ENCODE data around the gene GTPBP6.
A peak's percentile ranks its signal among the peaks of the same experiment; 100 is the strongest.

Gene GTPBP6

GRCh38 chrX:262381-262909 lies 56.2 kb downstream of the GTPBP6 start:
- no peak overlapping the region for H3K4me3 ChIP-seq (IDR thresholded peaks at IDR 0.05; ENCODE audit: insufficient read depth, low read depth, low read length)
- no peak overlapping the region for H3K27ac ChIP-seq
- TF ChIP-seq CTCF (conservative IDR thresholded peaks at IDR 0.05; ENCODE audit: low read depth, low read length) = no peak
- no peaks in the 10 kb centered on the region for H3K36me3 ChIP-seq (ENCODE audit: insufficient read depth)
- no peaks in the 10 kb centered on the region for H4K20me1 ChIP-seq (ENCODE audit: insufficient read depth)
- H3K9ac ChIP-seq = no peak overlapping the region
- H3K4me1 ChIP-seq (ENCODE audit: low read depth, poor library complexity, severe bottlenecking) = no peaks in the 10 kb centered on the region
- no peak overlapping the region for H3K4me2 ChIP-seq
- H2AFZ ChIP-seq (ENCODE audit: low read depth) = no peak overlapping the region
- H3K79me2 ChIP-seq (ENCODE audit: insufficient read depth, low read depth) = no peaks in the 10 kb centered on the region
- H3K27me3 ChIP-seq (ENCODE audit: insufficient read depth, low read depth) = no peaks in the 10 kb centered on the region

GRCh38 chrX:261919-262352 lies 56.7 kb downstream of the GTPBP6 start:
- no peak for TF ChIP-seq CTCF (conservative IDR thresholded peaks at IDR 0.05; ENCODE audit: low read depth, low read length)
- Histone ChIP-seq H4K20me1 (ENCODE audit: insufficient read depth) (no peaks in the 10 kb centered on the region), H2AFZ (ENCODE audit: low read depth) (no peak overlapping the region), H3K9ac (no peak overlapping the region), H3K4me1 (ENCODE audit: low read depth, poor library complexity, severe bottlenecking) (no peaks in the 10 kb centered on the region), H3K79me2 (ENCODE audit: insufficient read depth, low read depth) (no peaks in the 10 kb centered on the region), H3K36me3 (ENCODE audit: insufficient read depth) (no peaks in the 10 kb centered on the region), H3K27ac (no peak overlapping the region), H3K4me3 (IDR thresholded peaks at IDR 0.05; ENCODE audit: insufficient read depth, low read depth, low read length) (no peak overlapping the region), H3K27me3 (ENCODE audit: insufficient read depth, low read depth) (no peaks in the 10 kb centered on the region), H3K4me2 (no peak overlapping the region)

- H4K20me1 ChIP-seq (ENCODE audit: insufficient read depth) = no peaks in the 10 kb centered on the region
- no peak overlapping the region for H3K27ac ChIP-seq
- no peaks in the 10 kb centered on the region for H3K36me3 ChIP-seq (ENCODE audit: insufficient read depth)
- no peaks in the 10 kb centered on the region for H3K79me2 ChIP-seq (ENCODE audit: insufficient read depth, low read depth)
- H2AFZ ChIP-seq (ENCODE audit: low read depth) = no peak overlapping the region
- no peaks in the 10 kb centered on the region for H3K27me3 ChIP-seq (ENCODE audit: insufficient read depth, low read depth)
- no peak overlapping the region for H3K9ac ChIP-seq
- no peak overlapping the region for H3K4me3 ChIP-seq (IDR thresholded peaks at IDR 0.05; ENCODE audit: insufficient read depth, low read depth, low read length)
- H3K4me2 ChIP-seq = no peak overlapping the region
- no peaks in the 10 kb centered on the region for H3K4me1 ChIP-seq (ENCODE audit: low read depth, poor library complexity, severe bottlenecking)
- no peak for TF ChIP-seq CTCF (conservative IDR thresholded peaks at IDR 0.05; ENCODE audit: low read depth, low read length)
Measured at GRCh38 chrX:261167-261918, 57.3 kb downstream of the GTPBP6 start.

GRCh38 chrX:259692-260355 lies 58.8 kb downstream of the GTPBP6 start:
- Histone ChIP-seq H3K4me2 (no peak overlapping the region), H3K27ac (peak overlapping the region; percentile 55; the same call in 1 of the 2 replicates), H3K27me3 (ENCODE audit: insufficient read depth, low read depth) (no peaks in the 10 kb centered on the region), H3K9ac (peak overlapping the region; percentile 27; the same call in 1 of the 2 replicates), H2AFZ (ENCODE audit: low read depth) (no peak overlapping the region), H3K4me3 (IDR thresholded peaks at IDR 0.05; ENCODE audit: insufficient read depth, low read depth, low read length) (no peak overlapping the region), H3K79me2 (ENCODE audit: insufficient read depth, low read depth) (no peaks in the 10 kb centered on the region), H4K20me1 (ENCODE audit: insufficient read depth) (no peaks in the 10 kb centered on the region), H3K36me3 (ENCODE audit: insufficient read depth) (no peaks in the 10 kb centered on the region), H3K4me1 (ENCODE audit: low read depth, poor library complexity, severe bottlenecking) (no peaks in the 10 kb centered on the region)
- no peak for TF ChIP-seq CTCF (conservative IDR thresholded peaks at IDR 0.05; ENCODE audit: low read depth, low read length)
